H1 (cell line): ENCODE data around the gene SSBP3. TPM values are rescaled to one million over a fixed set of nuclear protein-coding genes. Genes with fewer than 3 reads are reported as not detected.

Experiments
- ASH2L ChIP-seq: fragments of 200-600, 300-600 bp; sonication (generic); IDR thresholded peaks from one replicate; pipeline ENCODE4 v1.7.1; 2017; ENCODE audit warnings: low read length
- BCL11A ChIP-seq, 2 experiments: IDR thresholded peaks; one replicate each; pipeline ENCODE4 v1.6.1; 2011; ENCODE audit warnings: low read depth in 2 of 2, low read length in 2 of 2, mild to moderate bottlenecking in 2 of 2
- CEBPB ChIP-seq: IDR thresholded peaks from 2 replicates; pipeline ENCODE4 v1.6.1; 2012; ENCODE audit warnings: low read depth, low read length
- EZH2 ChIP-seq: fragments of 200-600 bp; sonication (generic); IDR thresholded peaks from 2 replicates; pipeline ENCODE4 v1.7.1; 2012; ENCODE audit warnings: low read depth, mild to moderate bottlenecking, moderate library complexity, low read length, inconsistent platforms; ENCODE audit not compliant: severe bottlenecking
- GABPA ChIP-seq: IDR thresholded peaks from 2 replicates; pipeline ENCODE4 v1.6.1; 2011; ENCODE audit warnings: mild to moderate bottlenecking, low read length, moderate library complexity, borderline replicate concordance; ENCODE audit not compliant: insufficient read depth
- KDM1A ChIP-seq: fragments of 200-600, 300-600 bp; sonication (generic); IDR thresholded peaks from 2 replicates; pipeline ENCODE4 v1.7.1; 2016; ENCODE audit warnings: mild to moderate bottlenecking, low read length, borderline replicate concordance
- MAFK ChIP-seq: IDR thresholded peaks from 2 replicates; pipeline ENCODE4 v1.6.1; 2012; ENCODE audit warnings: low read depth, mild to moderate bottlenecking, improper control_type of control experiment, low read length
- NANOG ChIP-seq: IDR thresholded peaks from 2 replicates; pipeline ENCODE4 v1.6.1; 2011; ENCODE audit warnings: low read length, low read depth, mild to moderate bottlenecking, inconsistent platforms; ENCODE audit not compliant: insufficient read depth, poor library complexity, severe bottlenecking
- RAD21 ChIP-seq, 2 experiments: IDR thresholded peaks in 1 of 2; conservative IDR thresholded peaks in 1 of 2; 2 replicates each; pipeline ENCODE4 v1.6.1; 2011; ENCODE audit warnings: low read depth in 2 of 2, low read length in 2 of 2, improper control_type of control experiment in 1 of 2, inconsistent platforms in 1 of 2, mild to moderate bottlenecking in 1 of 2, moderate library complexity in 1 of 2
- SIX5 ChIP-seq: IDR thresholded peaks from 2 replicates; pipeline ENCODE4 v1.6.1; 2011; ENCODE audit warnings: mild to moderate bottlenecking, low read depth, low read length
- TAF1 ChIP-seq: IDR thresholded peaks from 2 replicates; pipeline ENCODE4 v1.6.1; 2011; ENCODE audit warnings: mild to moderate bottlenecking, low read depth, low read length
- TAF7 ChIP-seq: optimal IDR thresholded peaks from 2 replicates; pipeline ENCODE3; 2011; ENCODE audit warnings: low read depth, mild to moderate bottlenecking, inconsistent platforms, low read length, moderate library complexity, borderline replicate concordance
- TBP ChIP-seq: IDR thresholded peaks from 2 replicates; pipeline ENCODE4 v1.6.1; 2011; ENCODE audit warnings: low read depth, low read length, improper control_type of control experiment
- TEAD4 ChIP-seq: IDR thresholded peaks from 2 replicates; pipeline ENCODE4 v1.6.1; 2012; ENCODE audit warnings: low read depth, low read length, inconsistent platforms, mixed read lengths
- ZNF274 ChIP-seq: IDR thresholded peaks from 2 replicates; pipeline ENCODE4 v1.7.0; 2012; ENCODE audit warnings: low read length, borderline replicate concordance; ENCODE audit errors: extremely low read depth
- polyA plus RNA-seq, 7 experiments: library from polyadenylated mRNA; depleted of rRNA in 3 of 7; stranded (reverse) in 5 of 7; unstranded in 2 of 7; fragments of >200 nt in 5 of 7; fragments of 200-250 nt in 2 of 7; gene quantifications; 1 replicate in 5 of 7; 2 replicates in 1 of 7; 4 replicates in 1 of 7; pipeline versions ENCODE4 v1.2.1 to v1.2.3, GENCODE V29; 2011 to 2013; ENCODE audit warnings: missing spikeins in 2 of 7, mixed read lengths in 2 of 7
- total RNA-seq: library from RNA; stranded (reverse); fragmentation: NEBNext Ultra II Directional; extraction: Animal tissue kit (Norgen Biotek cat#: 25700); gene quantifications from 2 replicates; pipeline ENCODE4 v1.2.1, GENCODE V29; 2021
- TF ChIP-seq, protein P1 (sequence below), 3 experiments: IDR thresholded peaks; 1 replicate in 2 of 3; 2 replicates in 1 of 3; pipeline versions ENCODE4 v1.5.1 to v1.6.1; 2011; ENCODE audit warnings: low read length in 3 of 3, mild to moderate bottlenecking in 3 of 3, inconsistent platforms in 2 of 3, low read depth in 1 of 3, moderate library complexity in 1 of 3; ENCODE audit not compliant: insufficient read depth in 1 of 3; ENCODE audit errors: control extremely low read depth in 1 of 3
- TF ChIP-seq, protein P2 (sequence below): IDR thresholded peaks from 2 replicates; pipeline ENCODE4 v1.6.1; 2011; ENCODE audit warnings: low read depth, mild to moderate bottlenecking, low read length; ENCODE audit not compliant: insufficient read depth

The SSBP3 gene
- total and polyA plus RNA-seq, 2 of the 8 experiments (the other 6 are each of a cell fraction or from before 2014, with no cell fraction given) = 99.7 to 133 TPM

DNA sequence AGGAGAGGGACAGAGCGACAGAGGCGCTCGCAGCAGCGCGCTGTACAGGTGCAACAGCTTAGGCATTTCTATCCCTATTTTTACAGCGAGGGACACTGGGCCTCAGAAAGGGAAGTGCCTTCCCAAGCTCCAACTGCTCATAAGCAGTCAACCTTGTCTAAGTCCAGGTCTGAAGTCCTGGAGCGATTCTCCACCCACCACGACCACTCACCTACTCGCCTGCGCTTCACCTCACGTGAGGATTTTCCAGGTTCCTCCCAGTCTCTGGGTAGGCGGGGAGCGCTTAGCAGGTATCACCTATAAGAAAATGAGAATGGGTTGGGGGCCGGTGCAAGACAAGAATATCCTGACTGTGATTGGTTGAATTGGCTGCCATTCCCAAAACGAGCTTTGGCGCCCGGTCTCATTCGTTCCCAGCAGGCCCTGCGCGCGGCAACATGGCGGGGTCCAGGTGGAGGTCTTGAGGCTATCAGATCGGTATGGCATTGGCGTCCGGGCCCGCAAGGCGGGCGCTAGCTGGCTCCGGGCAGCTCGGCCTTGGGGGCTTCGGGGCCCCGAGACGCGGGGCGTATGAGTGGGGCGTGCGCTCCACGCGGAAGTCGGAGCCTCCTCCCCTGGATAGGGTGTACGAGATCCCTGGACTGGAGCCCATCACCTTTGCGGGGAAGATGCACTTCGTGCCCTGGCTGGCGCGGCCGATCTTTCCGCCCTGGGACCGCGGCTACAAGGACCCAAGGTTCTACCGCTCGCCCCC is 206.3 kb downstream of the SSBP3 start, which contains the start of the genes CYB5RL and MRPL37 (continued):
- no peak for TF ChIP-seq KDM1A
- TF ChIP-seq ASH2L = no peak
- TF ChIP-seq ZNF274 = no peak
- no peak for TF ChIP-seq TEAD4
- TF ChIP-seq GABPA = no peak
- TF ChIP-seq NANOG = no peak
- TF ChIP-seq, protein P1, sequence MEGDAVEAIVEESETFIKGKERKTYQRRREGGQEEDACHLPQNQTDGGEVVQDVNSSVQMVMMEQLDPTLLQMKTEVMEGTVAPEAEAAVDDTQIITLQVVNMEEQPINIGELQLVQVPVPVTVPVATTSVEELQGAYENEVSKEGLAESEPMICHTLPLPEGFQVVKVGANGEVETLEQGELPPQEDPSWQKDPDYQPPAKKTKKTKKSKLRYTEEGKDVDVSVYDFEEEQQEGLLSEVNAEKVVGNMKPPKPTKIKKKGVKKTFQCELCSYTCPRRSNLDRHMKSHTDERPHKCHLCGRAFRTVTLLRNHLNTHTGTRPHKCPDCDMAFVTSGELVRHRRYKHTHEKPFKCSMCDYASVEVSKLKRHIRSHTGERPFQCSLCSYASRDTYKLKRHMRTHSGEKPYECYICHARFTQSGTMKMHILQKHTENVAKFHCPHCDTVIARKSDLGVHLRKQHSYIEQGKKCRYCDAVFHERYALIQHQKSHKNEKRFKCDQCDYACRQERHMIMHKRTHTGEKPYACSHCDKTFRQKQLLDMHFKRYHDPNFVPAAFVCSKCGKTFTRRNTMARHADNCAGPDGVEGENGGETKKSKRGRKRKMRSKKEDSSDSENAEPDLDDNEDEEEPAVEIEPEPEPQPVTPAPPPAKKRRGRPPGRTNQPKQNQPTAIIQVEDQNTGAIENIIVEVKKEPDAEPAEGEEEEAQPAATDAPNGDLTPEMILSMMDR (IDR thresholded peaks at IDR 0.05; ENCODE audit: control extremely low read depth in 1 of 3, insufficient read depth in 1 of 3, low read depth in 1 of 3, low read length in 3 of 3) = no peak
- no peak for TF ChIP-seq SIX5
- no peak for TF ChIP-seq BCL11A (IDR thresholded peaks at IDR 0.05; ENCODE audit: low read depth in 2 of 2, low read length in 2 of 2)
- TF ChIP-seq TAF7 = peak; percentile 59
- peak; percentile 97 for TF ChIP-seq TAF1
- TF ChIP-seq TBP = peak; percentile 87
- TF ChIP-seq CEBPB = no peak
- no peak for TF ChIP-seq RAD21 (IDR thresholded peaks at IDR 0.05 in 1 of 2, conservative IDR thresholded peaks at IDR 0.05 in 1 of 2; ENCODE audit: low read depth in 2 of 2, low read length in 2 of 2)
- TF ChIP-seq, protein P2, sequence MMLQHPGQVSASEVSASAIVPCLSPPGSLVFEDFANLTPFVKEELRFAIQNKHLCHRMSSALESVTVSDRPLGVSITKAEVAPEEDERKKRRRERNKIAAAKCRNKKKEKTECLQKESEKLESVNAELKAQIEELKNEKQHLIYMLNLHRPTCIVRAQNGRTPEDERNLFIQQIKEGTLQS = 0 out of 2 replicates have a peak, but pooled peaks have one; percentile 34
- no peak for TF ChIP-seq EZH2
- TF ChIP-seq MAFK = no peak
